Measurements from ENCODE around the gene SLC22A5.

DNA sequence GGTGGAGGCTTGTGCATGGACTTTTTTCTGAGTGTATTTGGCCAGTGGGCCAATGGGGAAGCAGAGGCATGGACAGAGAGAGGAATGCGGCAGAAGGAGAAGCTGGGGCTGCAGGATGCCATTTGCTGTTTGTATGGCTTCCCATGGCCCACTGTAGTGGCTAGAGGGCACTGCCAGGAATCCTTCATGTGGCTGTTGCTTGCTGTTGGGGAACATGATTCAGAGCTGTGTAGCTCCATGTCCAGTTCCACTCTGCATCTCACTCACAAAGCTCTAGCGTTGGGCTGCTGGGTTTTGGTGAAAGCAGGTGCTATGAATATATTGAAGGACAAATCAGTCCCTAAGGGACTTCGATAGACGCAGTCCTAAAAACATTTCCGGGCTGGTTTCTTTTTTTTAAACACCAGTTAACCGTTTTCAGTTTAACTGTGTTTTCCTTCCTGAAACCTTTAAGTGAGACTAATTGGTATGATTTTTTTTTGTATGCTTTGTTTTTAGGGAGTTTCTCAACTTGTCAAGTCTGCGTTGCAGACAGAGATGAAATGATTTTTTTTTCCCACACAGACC, 51.3 kb downstream of the SLC22A5 start:
- TF ChIP-seq, protein P1, sequence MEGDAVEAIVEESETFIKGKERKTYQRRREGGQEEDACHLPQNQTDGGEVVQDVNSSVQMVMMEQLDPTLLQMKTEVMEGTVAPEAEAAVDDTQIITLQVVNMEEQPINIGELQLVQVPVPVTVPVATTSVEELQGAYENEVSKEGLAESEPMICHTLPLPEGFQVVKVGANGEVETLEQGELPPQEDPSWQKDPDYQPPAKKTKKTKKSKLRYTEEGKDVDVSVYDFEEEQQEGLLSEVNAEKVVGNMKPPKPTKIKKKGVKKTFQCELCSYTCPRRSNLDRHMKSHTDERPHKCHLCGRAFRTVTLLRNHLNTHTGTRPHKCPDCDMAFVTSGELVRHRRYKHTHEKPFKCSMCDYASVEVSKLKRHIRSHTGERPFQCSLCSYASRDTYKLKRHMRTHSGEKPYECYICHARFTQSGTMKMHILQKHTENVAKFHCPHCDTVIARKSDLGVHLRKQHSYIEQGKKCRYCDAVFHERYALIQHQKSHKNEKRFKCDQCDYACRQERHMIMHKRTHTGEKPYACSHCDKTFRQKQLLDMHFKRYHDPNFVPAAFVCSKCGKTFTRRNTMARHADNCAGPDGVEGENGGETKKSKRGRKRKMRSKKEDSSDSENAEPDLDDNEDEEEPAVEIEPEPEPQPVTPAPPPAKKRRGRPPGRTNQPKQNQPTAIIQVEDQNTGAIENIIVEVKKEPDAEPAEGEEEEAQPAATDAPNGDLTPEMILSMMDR (IDR thresholded peaks at IDR 0.05 in 2 of 3, conservative IDR thresholded peaks at IDR 0.05 in 1 of 3; ENCODE audit: control insufficient read depth in 2 of 3, extremely low read depth in 1 of 3, insufficient read depth in 1 of 3, low read depth in 3 of 3, low read length in 3 of 3) = no peak
- TF ChIP-seq POLR2A (IDR thresholded peaks at IDR 0.05; ENCODE audit: low read depth, low read length) (peak; percentile 57), POLR2AphosphoS5 (IDR thresholded peaks at IDR 0.05; ENCODE audit: low read length) (peak; percentile 77), CEBPB (IDR thresholded peaks at IDR 0.05; ENCODE audit: borderline replicate concordance in 1 of 2, low read depth in 2 of 2, low read length in 2 of 2) (no peak), MEF2B (IDR thresholded peaks at IDR 0.05; ENCODE audit: partially characterized antibody, poor library complexity, severe bottlenecking) (peak; percentile 96), TCF12 (IDR thresholded peaks at IDR 0.05; ENCODE audit: low read depth, low read length) (peak; percentile 80), EZH2 (IDR thresholded peaks at IDR 0.05; ENCODE audit: borderline replicate concordance, control insufficient read depth, low read depth, low read length) (no peak), SP1 (IDR thresholded peaks at IDR 0.05; ENCODE audit: low read depth, low read length) (no peak), MEF2A (IDR thresholded peaks at IDR 0.05; ENCODE audit: insufficient read depth, low read depth, low read length) (0 out of 2 replicates have a peak, but pooled peaks have one; percentile 56)
- TF ChIP-seq, protein P2, sequence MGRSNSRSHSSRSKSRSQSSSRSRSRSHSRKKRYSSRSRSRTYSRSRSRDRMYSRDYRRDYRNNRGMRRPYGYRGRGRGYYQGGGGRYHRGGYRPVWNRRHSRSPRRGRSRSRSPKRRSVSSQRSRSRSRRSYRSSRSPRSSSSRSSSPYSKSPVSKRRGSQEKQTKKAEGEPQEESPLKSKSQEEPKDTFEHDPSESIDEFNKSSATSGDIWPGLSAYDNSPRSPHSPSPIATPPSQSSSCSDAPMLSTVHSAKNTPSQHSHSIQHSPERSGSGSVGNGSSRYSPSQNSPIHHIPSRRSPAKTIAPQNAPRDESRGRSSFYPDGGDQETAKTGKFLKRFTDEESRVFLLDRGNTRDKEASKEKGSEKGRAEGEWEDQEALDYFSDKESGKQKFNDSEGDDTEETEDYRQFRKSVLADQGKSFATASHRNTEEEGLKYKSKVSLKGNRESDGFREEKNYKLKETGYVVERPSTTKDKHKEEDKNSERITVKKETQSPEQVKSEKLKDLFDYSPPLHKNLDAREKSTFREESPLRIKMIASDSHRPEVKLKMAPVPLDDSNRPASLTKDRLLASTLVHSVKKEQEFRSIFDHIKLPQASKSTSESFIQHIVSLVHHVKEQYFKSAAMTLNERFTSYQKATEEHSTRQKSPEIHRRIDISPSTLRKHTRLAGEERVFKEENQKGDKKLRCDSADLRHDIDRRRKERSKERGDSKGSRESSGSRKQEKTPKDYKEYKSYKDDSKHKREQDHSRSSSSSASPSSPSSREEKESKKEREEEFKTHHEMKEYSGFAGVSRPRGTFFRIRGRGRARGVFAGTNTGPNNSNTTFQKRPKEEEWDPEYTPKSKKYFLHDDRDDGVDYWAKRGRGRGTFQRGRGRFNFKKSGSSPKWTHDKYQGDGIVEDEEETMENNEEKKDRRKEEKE (IDR thresholded peaks at IDR 0.05) = no peak
- TF ChIP-seq, protein P3, sequence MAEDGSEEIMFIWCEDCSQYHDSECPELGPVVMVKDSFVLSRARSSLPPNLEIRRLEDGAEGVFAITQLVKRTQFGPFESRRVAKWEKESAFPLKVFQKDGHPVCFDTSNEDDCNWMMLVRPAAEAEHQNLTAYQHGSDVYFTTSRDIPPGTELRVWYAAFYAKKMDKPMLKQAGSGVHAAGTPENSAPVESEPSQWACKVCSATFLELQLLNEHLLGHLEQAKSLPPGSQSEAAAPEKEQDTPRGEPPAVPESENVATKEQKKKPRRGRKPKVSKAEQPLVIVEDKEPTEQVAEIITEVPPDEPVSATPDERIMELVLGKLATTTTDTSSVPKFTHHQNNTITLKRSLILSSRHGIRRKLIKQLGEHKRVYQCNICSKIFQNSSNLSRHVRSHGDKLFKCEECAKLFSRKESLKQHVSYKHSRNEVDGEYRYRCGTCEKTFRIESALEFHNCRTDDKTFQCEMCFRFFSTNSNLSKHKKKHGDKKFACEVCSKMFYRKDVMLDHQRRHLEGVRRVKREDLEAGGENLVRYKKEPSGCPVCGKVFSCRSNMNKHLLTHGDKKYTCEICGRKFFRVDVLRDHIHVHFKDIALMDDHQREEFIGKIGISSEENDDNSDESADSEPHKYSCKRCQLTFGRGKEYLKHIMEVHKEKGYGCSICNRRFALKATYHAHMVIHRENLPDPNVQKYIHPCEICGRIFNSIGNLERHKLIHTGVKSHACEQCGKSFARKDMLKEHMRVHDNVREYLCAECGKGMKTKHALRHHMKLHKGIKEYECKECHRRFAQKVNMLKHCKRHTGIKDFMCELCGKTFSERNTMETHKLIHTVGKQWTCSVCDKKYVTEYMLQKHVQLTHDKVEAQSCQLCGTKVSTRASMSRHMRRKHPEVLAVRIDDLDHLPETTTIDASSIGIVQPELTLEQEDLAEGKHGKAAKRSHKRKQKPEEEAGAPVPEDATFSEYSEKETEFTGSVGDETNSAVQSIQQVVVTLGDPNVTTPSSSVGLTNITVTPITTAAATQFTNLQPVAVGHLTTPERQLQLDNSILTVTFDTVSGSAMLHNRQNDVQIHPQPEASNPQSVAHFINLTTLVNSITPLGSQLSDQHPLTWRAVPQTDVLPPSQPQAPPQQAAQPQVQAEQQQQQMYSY (CRISPR knock-in tag; IDR thresholded peaks at IDR 0.05) = no peak
- TF ChIP-seq, protein P4, sequence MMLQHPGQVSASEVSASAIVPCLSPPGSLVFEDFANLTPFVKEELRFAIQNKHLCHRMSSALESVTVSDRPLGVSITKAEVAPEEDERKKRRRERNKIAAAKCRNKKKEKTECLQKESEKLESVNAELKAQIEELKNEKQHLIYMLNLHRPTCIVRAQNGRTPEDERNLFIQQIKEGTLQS (IDR thresholded peaks at IDR 0.05; ENCODE audit: borderline replicate concordance, extremely low read depth, low read depth, low read length) = no peak
- TF ChIP-seq, protein P5, sequence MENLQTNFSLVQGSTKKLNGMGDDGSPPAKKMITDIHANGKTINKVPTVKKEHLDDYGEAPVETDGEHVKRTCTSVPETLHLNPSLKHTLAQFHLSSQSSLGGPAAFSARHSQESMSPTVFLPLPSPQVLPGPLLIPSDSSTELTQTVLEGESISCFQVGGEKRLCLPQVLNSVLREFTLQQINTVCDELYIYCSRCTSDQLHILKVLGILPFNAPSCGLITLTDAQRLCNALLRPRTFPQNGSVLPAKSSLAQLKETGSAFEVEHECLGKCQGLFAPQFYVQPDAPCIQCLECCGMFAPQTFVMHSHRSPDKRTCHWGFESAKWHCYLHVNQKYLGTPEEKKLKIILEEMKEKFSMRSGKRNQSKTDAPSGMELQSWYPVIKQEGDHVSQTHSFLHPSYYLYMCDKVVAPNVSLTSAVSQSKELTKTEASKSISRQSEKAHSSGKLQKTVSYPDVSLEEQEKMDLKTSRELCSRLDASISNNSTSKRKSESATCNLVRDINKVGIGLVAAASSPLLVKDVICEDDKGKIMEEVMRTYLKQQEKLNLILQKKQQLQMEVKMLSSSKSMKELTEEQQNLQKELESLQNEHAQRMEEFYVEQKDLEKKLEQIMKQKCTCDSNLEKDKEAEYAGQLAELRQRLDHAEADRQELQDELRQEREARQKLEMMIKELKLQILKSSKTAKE (IDR thresholded peaks at IDR 0.05; ENCODE audit: low read depth, poor library complexity, severe bottlenecking) = peak; percentile 91
- TF ChIP-seq, protein P6, sequence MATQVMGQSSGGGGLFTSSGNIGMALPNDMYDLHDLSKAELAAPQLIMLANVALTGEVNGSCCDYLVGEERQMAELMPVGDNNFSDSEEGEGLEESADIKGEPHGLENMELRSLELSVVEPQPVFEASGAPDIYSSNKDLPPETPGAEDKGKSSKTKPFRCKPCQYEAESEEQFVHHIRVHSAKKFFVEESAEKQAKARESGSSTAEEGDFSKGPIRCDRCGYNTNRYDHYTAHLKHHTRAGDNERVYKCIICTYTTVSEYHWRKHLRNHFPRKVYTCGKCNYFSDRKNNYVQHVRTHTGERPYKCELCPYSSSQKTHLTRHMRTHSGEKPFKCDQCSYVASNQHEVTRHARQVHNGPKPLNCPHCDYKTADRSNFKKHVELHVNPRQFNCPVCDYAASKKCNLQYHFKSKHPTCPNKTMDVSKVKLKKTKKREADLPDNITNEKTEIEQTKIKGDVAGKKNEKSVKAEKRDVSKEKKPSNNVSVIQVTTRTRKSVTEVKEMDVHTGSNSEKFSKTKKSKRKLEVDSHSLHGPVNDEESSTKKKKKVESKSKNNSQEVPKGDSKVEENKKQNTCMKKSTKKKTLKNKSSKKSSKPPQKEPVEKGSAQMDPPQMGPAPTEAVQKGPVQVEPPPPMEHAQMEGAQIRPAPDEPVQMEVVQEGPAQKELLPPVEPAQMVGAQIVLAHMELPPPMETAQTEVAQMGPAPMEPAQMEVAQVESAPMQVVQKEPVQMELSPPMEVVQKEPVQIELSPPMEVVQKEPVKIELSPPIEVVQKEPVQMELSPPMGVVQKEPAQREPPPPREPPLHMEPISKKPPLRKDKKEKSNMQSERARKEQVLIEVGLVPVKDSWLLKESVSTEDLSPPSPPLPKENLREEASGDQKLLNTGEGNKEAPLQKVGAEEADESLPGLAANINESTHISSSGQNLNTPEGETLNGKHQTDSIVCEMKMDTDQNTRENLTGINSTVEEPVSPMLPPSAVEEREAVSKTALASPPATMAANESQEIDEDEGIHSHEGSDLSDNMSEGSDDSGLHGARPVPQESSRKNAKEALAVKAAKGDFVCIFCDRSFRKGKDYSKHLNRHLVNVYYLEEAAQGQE (IDR thresholded peaks at IDR 0.05; ENCODE audit: low read depth, low read length) = no peak

Data from GM12878 (cell line).